ENCODE data around the gene GNRHR.

DNA sequence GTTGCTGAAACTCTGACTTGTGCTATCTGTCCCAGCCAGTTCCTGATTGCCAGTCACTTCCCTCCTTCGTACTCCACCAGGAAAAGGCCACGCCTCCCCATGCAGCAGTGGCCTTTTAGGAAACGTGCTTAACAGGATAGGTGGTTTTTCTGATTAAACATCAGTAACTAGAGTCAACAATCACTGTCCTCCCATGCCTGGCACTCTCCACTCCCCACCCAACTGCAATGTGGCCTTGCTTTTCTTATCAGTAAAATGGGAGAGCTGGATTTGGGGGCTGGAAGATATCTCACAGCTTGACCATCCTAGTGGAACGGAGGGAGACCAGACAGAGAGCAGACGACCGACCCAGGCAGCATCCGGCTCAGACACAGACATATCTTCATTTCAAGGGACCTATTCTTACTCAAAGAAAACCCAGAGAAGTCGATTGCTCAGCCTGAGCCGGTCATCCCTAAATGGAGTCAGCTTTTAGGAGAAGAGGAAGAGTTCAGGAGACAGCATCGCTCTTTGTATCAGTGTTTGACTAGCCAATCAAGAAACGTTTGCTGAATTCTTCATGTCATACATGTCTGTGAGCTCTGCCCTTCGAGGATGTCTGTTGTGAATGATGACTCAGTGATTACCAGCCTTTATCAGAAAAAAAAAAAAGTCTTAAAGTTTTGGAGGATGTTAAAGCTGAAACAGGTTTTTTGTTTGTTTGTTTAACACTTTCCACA lies 40.5 kb downstream of the GNRHR start:
- TF ChIP-seq ZNF384 (IDR thresholded peaks at IDR 0.05) (no peak), SP1 (IDR thresholded peaks at IDR 0.05) (no peak), LEF1 (IDR thresholded peaks at IDR 0.05; ENCODE audit: borderline replicate concordance) (no peak), L3MBTL2 (conservative IDR thresholded peaks at IDR 0.05) (no peak), CTBP1 (IDR thresholded peaks at IDR 0.05; ENCODE audit: borderline replicate concordance) (no peak), BHLHE40 (IDR thresholded peaks at IDR 0.05; ENCODE audit: borderline replicate concordance) (no peak), ARNT (IDR thresholded peaks at IDR 0.05) (no peak), FOXA1 (IDR thresholded peaks at IDR 0.05) (no peak)
- TF ChIP-seq, protein P1, sequence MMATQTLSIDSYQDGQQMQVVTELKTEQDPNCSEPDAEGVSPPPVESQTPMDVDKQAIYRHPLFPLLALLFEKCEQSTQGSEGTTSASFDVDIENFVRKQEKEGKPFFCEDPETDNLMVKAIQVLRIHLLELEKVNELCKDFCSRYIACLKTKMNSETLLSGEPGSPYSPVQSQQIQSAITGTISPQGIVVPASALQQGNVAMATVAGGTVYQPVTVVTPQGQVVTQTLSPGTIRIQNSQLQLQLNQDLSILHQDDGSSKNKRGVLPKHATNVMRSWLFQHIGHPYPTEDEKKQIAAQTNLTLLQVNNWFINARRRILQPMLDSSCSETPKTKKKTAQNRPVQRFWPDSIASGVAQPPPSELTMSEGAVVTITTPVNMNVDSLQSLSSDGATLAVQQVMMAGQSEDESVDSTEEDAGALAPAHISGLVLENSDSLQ (IDR thresholded peaks at IDR 0.05) = no peak
